Measurements from ENCODE around the gene CA14. TPM values are rescaled to one million over a fixed set of nuclear protein-coding genes. Genes with fewer than 3 reads are reported as not detected.
"Not testable (repeated sequence)": the region's sequence is repeated elsewhere in the genome, so short reads cannot be mapped to it uniquely, and the experiment has no call there.

CA14 gene
- total RNA-seq, 2 donors from 2014 or later = not detected

DNA sequence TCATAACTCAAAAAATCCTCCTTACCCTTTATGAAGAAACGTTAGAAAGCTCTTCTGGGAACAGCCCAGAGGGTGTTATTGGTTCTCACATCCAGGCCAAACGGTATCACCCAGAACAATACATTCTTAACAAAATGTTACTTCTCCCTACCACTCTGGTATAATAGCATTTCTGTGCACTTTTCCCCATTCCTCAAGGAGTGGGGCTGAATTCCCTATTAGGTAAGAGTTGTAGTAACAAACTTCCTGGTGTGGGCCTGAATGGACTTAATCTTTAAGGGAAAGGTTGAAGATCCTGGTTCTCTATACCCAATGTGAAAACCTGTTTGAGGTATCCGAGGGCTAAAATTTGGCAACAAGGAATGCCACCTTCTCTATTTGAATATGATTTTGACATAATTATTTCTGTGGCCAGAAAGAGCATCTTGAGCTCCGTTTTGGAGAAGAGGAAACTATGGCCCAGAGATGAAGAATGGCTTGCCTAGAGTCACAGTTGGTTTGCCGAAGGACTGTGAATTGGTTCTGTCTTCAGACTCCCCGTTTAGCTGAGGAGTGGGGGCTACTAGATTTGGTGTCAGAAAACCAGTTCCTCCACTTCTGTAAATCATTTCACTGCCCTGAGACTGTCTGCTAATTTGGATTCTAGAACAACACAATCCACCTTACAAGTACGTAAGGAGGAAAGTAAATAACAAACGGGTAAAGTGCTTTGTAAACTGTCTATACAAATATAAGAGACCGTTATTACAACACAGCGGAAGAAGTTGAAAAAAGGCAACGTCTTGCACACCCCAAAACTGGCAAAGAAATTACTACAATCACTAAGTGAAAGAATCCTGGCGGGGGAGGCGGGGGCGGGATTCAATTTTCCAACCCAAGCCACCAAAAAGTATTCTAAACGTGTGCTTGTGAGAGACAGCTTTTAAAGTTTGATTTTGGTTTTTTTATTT lies 23.9 kb upstream of the CA14 start:
- DNase-seq (ENCODE audit: low spot score in 2 of 2) (no peak), ATAC-seq (no peak)
- peak overlapping the region in 1 of 2 donors; percentile 97 for H3K27ac Mint-ChIP-seq

DNA sequence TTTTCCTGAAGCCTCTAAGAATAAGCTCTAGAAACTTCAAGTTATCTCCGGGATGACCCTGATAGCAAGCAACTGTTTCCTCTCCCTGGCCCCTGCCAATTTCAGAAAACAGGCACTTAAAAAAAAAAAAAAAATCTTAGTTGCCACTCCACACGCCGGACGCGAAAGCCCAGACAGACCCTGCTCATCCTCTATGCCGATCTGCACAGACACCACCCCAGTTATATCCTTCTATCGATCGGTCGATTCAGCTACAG lies 23.3 kb upstream of the CA14 start:
- H3K36me3 Mint-ChIP-seq = peaks cover 13 to 15% of the 10 kb centered on the region in 2 donors
- H3K27ac Mint-ChIP-seq = peak overlapping the region in 1 of 2 donors; percentile 97
- no peaks in the 10 kb centered on the region for H3K9me3 Mint-ChIP-seq
- DNase-seq (ENCODE audit: low spot score in 2 of 2) = no peak
- ATAC-seq = no peak

More for the DNA sequence above, 23.9 kb upstream of the CA14 start:
- no peaks in the 10 kb centered on the region for H3K9me3 Mint-ChIP-seq
- peaks cover 13 to 20% of the 10 kb centered on the region in 2 donors for H3K36me3 Mint-ChIP-seq

DNA sequence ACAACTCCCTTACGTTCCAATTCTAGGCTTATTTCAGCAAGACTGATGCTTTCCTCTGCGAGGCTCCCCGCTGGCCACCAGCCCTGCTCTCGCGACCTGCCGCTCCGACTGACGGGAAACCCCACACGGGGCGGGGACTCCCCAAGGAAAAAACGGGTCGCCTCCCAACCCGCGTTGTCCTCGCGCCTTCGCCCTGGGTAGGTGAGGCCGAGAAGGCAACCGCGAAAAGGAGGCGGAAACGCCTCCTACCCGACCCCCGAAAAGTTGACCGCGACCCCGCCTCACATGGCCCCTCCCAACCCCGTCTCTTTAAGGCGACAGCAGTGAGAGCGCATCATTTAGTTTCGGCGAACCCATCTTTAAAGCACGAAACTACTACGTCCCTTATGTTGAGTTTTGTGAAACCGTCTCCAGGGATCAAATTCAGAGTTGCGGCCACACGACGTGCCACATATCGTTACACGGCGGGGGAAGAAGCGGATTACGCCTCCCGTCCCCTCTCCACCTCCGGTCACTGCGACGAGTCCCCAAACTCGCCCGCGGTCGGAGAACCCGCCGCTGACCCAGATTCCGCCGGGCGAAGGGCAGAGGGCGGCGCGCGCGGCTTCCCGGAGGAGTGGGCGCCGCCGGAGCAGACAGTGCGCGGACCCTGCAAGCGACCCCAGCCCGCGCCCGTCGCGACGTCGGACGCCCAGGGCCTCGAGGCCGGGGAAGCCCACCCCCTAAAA lies 22.8 kb upstream of the CA14 start:
- ATAC-seq = peak; percentile 61 to 69
- DNase-seq (ENCODE audit: low spot score in 2 of 2) = peak; percentile 84 to 92
- Mint-ChIP-seq H3K36me3 (peaks cover 13 to 15% of the 10 kb centered on the region in 2 donors), H3K9me3 (no peaks in the 10 kb centered on the region), H3K27ac (peak overlapping the region in 1 of 2 donors; percentile 97)

DNA sequence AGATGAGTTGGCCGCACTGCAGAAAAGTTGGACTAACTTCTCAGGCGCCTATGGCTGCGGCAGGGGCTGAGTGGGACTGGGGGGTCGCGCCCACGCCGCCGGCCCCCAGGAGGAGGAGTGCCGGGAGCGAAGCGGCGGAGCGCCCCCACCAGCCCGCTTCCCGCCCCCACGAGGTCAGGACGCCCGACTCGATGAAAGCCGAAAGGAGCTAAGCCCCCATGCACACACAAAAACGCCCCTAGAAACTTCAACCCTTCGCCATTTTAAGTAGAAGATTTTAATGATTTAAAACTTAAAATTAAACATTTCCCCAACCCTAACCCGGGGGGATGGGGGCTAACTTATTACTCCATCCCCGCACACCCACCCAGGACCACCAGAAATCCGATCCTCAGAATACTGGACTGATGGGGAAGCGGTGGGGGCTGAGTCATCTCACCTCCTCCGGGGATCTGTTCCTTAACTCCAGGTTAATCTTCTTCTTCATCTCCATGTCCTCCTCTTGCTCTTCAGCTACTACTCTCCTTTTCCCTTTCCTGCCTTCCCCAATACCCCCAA lies 22.2 kb upstream of the CA14 start:
- H3K36me3 Mint-ChIP-seq = peaks cover 13 to 15% of the 10 kb centered on the region in 2 donors
- DNase-seq (ENCODE audit: low spot score in 2 of 2) = no peak
- H3K9me3 Mint-ChIP-seq = no peaks in the 10 kb centered on the region
- peak in 1 of 2 donors; percentile 0 for ATAC-seq
- no peak overlapping the region for H3K27ac Mint-ChIP-seq

DNA sequence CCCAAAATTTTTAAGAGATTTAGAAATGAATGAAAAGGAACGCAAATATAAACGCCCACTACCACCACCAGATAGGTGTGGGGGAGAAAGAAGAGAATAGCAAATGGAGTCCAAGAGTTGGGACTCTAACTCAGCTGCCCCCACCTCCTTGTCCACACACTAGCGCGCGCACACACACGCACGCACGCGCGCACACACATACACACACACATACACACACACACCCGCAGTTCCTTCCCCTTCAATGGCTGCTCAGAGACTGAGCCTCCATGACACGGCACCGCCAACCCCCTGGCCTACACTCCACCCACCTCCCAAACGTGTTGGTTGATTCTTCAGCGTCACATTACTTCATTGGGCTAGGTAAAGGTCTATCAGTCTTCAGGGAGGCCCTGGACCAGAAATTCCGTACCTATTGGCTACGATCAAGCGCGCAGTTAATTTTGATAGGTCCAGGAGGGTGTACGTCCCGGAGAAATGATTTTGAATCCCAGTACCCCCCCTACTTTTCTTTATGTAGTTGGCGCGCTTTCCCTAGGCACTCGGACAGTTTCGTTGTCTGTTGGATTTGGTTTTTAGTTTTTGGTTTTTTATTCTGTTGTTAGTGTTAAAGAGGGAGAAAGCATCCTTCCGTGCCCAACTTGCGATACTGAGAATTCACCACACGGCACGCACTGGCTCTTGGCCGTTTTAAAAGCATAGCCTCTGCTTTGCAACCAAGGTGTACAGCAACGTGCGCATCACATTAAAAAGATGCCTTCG lies 21.5 kb upstream of the CA14 start, which contains the start of gene ANP32E:
Gene ANP32E (minus strand): TSS at position 261 of the 762 bp plus-strand sequence. CDS start 326 bp downstream, outside the sequence.
- ATAC-seq = peak; percentile 91 to 93
- DNase-seq (ENCODE audit: low spot score in 2 of 2) = peak; percentile 88 to 93
- Mint-ChIP-seq H3K36me3 (peaks cover 13 to 15% of the 10 kb centered on the region in 2 donors), H3K27ac (peak within 1 kb of the TSS in 1 of 2 donors; percentile 97), H3K9me3 (no peaks in the 10 kb centered on the region)

DNA sequence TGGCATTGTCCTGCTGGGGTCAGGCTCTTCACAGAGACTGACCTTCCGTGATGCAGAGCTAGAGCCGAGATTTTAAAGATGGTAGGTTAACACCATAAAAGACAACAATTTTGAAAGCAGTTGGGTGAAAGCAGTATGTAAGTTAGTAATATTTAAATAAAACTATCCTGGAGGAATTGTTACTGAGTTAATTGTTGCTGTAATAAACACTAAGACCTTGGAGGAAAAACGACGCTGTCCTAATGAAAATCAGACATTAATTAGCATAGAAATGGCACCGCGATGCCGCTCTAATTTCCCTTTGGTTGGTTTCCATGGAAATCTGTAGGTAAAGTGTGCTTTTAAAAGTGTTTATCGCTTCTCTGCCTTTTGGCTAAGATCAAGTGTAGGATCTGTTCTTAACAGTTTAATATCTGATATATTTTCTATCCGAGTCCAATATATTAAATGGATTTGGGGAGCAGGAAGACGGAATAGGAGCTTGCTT lies 20.9 kb upstream of the CA14 start:
- DNase-seq (ENCODE audit: low spot score in 2 of 2) = no peak
- Mint-ChIP-seq H3K36me3 (peaks cover 13 to 15% of the 10 kb centered on the region in 2 donors), H3K9me3 (no peaks in the 10 kb centered on the region), H3K27ac (no peak overlapping the region)
- ATAC-seq = no peak

DNA sequence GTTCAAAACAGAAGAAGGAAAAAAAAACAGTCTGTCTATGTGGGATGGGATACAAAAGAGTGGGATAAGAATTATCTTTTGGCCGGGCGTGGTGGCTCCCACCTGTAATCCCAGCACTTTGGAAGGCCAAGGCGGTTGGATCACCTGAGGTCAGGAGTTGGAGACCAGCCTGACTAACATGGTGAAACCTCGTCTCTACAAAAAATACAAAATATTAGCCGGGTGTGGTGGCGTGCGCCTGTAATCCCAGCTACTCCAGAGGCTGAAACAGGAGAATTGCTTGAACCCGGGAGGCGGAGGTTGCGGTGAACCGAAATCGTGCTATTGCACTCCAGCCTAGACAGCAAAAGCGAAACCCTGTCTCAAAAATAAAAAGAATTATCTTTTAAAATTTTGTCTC lies 20.4 kb upstream of the CA14 start:
- peaks cover 13 to 15% of the 10 kb centered on the region in 2 donors for H3K36me3 Mint-ChIP-seq
- DNase-seq (ENCODE audit: low spot score in 2 of 2) = peak in 1 of 2 donors; percentile 50
- not testable (repeated sequence) for H3K9me3 Mint-ChIP-seq, ATAC-seq, H3K27ac Mint-ChIP-seq

DNA sequence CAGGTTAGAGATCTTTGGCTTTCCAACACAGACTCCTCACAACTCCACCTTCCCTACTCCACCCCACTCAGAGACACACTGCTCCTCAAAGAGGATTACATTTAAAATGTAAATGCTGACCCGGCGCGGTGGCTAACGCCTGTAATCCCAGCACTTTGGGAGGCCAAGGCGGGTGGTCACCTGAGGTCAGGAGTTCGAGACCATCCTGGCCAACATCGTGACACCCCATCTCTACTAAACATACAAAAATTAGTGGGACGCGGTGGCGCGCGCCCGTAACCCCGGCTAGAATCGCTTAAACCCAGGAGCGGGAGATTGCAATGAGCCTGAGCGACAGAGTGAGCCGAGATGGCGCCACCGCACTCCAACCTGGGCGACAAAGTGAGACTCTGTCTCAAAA lies 19.8 kb upstream of the CA14 start:
- H3K27ac Mint-ChIP-seq = no peak overlapping the region
- ATAC-seq (no peak), DNase-seq (ENCODE audit: low spot score in 2 of 2) (peak in 1 of 2 donors; percentile 51)
- H3K9me3 Mint-ChIP-seq = no peaks in the 10 kb centered on the region
- H3K36me3 Mint-ChIP-seq = peaks cover 13 to 15% of the 10 kb centered on the region in 2 donors

DNA sequence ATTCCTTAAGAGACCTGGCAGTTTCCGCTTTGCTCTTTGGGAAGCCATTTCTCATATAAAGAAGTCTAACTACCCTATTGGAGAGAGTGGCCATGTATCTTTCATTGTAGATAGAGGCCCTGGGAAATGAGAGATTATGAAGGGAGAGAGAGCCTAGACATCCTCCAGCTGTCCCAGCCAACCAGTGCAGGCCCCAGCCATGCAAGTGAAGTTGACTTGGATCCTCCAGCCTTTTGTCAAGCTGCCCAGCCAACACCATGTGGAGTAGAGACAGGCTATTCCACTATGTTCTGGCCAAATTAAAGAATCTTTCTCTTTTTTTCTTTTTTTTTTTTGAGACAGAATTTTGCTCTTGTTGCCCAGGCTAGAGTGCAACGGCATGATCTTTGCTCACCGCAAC lies 14.6 kb upstream of the CA14 start:
- no peak overlapping the region for H3K27ac Mint-ChIP-seq
- DNase-seq (ENCODE audit: low spot score in 2 of 2) (no peak), ATAC-seq (no peak)
- H3K9me3 Mint-ChIP-seq = no peaks in the 10 kb centered on the region
- no peaks in the 10 kb centered on the region for H3K36me3 Mint-ChIP-seq

DNA sequence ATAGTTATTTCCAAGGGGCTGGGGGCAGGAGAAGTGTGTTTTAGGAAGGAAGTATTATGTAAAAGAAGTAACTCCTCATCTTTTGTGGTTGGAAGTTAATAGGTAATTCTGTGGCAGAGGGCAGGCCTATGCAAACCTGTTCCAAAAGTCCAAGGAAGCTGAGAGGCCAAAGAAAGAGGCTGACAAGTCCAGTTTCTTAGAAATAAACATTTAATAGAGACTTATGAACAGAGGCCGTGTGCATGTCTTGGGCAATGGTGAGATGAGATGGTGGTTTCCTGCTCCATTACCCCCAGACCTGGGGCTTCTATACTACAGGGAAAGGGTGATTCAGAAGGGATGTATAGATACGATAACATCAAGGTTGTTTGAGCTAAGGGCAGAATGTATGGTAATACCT lies 7.6 kb upstream of the CA14 start:
- H3K9me3 Mint-ChIP-seq = no peaks in the 10 kb centered on the region
- DNase-seq (ENCODE audit: low spot score in 2 of 2) (no peak), ATAC-seq (no peak)
- H3K36me3 Mint-ChIP-seq = no peaks in the 10 kb centered on the region
- H3K27ac Mint-ChIP-seq = no peak overlapping the region

DNA sequence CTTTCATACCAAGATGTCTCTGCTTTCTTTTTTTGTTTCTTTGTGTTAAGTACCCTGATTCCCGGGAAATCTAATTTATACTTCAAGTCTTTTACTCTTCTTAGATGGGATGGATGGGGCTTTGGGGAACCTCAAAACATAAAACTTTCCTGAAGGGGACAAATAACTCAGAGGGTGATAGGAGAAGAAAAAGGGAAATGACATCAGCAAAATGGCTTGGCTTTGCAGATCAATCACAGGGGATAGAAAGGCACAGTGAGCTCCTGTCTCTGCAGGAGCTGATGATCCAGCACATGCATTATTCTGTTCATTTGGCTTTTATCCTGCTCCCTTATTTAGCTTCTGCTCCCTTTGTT lies 1.4 kb upstream of the CA14 start:
- no peak for ATAC-seq
- peak overlapping the region in 1 of 2 donors; percentile 80 for H3K27ac Mint-ChIP-seq
- DNase-seq (ENCODE audit: low spot score in 2 of 2) = no peak
- H3K36me3 Mint-ChIP-seq = no peaks in the 10 kb centered on the region
- no peaks in the 10 kb centered on the region for H3K9me3 Mint-ChIP-seq

DNA sequence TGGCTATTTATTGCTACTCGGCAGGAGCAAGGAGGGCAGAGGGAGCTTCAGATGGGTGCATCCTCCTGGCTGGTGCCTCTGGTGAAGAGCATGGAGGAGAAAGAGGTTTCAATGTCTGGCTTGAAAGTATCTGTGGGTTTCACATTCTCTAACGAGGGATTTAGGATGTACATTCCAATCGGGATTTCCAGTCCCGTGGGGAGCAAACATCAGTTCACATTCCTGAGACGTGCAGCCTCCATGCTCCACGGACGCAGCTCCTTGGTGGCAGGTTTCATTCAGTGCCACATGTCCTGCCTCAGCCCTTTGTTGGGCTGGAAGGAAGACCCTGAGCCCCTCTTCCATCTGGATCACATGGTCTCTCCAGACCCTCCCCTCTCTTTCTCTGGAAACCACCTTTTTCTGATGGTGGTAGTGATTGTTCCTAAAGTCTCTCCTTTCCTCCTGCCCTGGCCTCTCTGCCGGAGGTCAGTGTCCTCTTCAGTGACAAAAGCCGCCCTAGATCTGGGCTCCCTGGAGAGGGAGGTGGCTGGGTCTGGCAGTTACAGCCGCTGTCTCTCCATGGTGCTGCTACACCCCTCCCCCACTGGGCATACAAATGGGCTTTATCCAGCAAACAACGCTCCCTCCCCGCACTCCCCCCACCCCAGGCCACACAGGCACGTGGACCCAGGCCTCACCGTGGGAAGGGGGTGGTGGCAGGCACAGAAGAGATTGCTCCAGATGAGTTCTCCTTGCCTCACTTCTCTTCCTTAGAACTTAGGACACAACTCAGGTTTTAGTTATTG lies 826 bp upstream of the CA14 start:
- DNase-seq (ENCODE audit: low spot score in 2 of 2) (no peak), ATAC-seq (no peak)
- Mint-ChIP-seq H3K36me3 (no peaks in the 10 kb centered on the region), H3K9me3 (no peaks in the 10 kb centered on the region), H3K27ac (no peak overlapping the region)

DNA sequence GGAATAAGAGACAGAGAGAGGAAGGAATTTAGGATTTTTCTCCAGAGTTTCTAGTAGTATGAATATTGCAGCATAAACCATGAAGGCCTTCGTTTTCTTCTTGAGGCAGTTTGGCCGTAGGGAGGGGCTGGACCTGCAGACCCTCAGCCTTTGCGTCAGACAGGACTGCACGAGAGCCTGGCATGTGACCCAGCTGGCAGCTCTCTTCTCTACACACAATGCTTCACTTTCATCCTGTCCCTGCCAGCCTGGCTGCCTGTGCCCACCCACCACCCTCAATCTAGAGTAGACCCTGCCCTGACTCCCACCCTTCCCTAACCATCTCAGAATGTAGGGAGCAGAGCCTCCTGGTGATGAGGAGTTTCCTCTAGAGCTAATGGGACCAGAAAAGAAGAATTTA lies 1.6 kb downstream of the CA14 start:
- no peak for DNase-seq (ENCODE audit: low spot score in 2 of 2)
- Mint-ChIP-seq H3K27ac (no peak overlapping the region), H3K36me3 (no peaks in the 10 kb centered on the region), H3K9me3 (no peaks in the 10 kb centered on the region)
- ATAC-seq = no peak

DNA sequence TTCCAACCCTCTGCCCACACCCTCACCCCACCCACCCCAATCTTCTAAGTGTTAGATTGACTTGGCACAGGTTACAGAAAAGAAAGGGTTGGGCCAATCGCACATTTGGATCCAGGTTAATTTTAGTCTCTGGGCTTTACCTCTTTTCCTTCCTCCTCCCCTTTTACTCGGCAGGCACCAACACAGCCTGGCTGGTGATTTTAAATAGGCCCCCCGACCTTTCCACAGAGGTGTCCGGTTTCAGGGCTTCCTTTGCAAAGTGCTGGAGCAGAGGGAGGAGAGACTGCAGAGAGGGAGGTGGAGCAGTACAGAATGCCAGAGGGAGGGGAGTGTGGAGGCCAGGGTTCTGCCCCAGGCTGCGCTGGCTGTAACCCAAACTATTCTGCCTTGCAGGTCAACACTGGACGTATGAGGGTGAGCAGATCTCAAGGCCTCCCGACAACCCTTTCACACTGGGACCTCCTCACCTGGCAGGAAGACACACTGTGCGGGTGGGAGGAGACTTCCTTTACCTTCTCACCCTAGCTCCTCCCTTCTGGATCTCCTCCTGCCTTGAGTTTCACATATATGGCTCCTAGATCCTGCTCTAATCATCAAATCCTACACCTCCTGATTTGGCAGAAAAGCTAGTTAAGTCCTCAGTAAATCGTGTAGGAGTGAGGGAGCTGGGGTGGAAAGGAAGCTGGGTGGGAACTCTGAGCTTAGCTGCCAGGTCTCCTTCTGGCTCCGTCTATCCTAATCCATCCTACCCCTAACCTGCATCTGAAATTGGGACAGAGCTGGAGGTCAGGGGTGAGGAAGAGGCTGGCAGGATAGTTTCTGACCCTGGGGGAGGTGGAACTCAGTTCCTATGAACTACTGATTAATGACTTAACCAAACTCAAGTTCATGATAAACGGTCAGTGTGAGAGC lies 2.4 kb downstream of the CA14 start:
- no peak overlapping the region for H3K27ac Mint-ChIP-seq
- no peaks in the 10 kb centered on the region for H3K9me3 Mint-ChIP-seq
- DNase-seq (ENCODE audit: low spot score in 2 of 2) = no peak
- no peaks in the 10 kb centered on the region for H3K36me3 Mint-ChIP-seq
- no peak for ATAC-seq

DNA sequence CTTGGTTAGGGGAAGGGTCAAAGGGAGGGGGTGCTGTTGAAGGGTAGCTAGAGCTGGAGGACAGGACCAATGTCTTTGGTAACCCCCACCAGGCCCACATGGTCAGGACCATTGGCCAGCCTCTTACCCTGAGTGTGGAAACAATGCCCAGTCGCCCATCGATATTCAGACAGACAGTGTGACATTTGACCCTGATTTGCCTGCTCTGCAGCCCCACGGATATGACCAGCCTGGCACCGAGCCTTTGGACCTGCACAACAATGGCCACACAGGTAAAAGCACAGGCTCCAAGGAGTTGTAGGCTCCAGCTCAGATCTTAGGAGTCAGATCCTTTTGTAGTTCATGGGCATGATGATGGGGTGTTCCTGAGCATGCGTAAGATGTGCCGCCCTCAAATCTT lies 3.8 kb downstream of the CA14 start:
- Mint-ChIP-seq H3K36me3 (no peaks in the 10 kb centered on the region), H3K27ac (no peak overlapping the region), H3K9me3 (no peaks in the 10 kb centered on the region)
- DNase-seq (ENCODE audit: low spot score in 2 of 2) (no peak), ATAC-seq (no peak)
